Heart left ventricle (tissue), 13 donors: ENCODE results near the gene TTYH1.

Experiments
- CTCF ChIP-seq, 12 donors: fragments of 200-600 bp; sonication (generic) in 4 of 12; IDR thresholded peaks; one replicate each; pipeline versions ENCODE4 v1.5.0 to v1.8.0; 2018 to 2022; ENCODE audit warnings: antibody characterized with exemption in 12 of 12, mild to moderate bottlenecking in 5 of 12
- POLR2A ChIP-seq, 2 donors: fragments of 450-650 bp; IDR thresholded peaks; one replicate each; pipeline ENCODE4 v1.6.1; 2017; ENCODE audit warnings: antibody characterized with exemption in 2 of 2, mild to moderate bottlenecking in 2 of 2, moderate library complexity in 2 of 2
- donor health status: ischemic (EF 13 %, LVEDD 7.1; RV severe dilation, severe dysfunction).
- donor health status: DM: no; HTN: yes; CAD: no.
- donor health status: DM: no; HTN: no; CAD: no.
- donor health status: ischemic (EF 25% LVEDD 6.9; RV normal size, moderate dysfunction).
- donor health status: ischemic (EF 25% LVEDD 5.7; RV mildly dilated, moderate dysfunction).
- donor health status: ischemic (EF 35%, LVEDD 5.7; RV mildly dilated, moderate dysfunction).
- donor health status: nonischemic (EF 11% LVEDD 7.7; RV severe dilation, severe dysfunction).
- donor health status: DM: yes; HTN: yes; CAD: no.
- donor health status: PGD.
- donor health status: ischemic (EF 29% LVEDD 5.4; RV normal size, mild dysfunction).
- donor health status: nonischemic (EF 23%, LVEDD 6.1; RV moderate dilation, normal function).

- TF ChIP-seq CTCF (IDR thresholded peaks at IDR 0.05) (no peak), POLR2A (IDR thresholded peaks at IDR 0.05) (no peak)
These were observed 26.5 kb upstream of the TTYH1 start for GRCh38 chr19:54388802-54389139.
